Gastrocnemius medialis (tissue), 4 donors: Measurements from ENCODE around the gene CLSTN3.

Experiments used
- POLR2A ChIP-seq, 2 donors: fragments of 450-650 bp; IDR thresholded peaks; one replicate each; pipeline ENCODE4 v1.6.1; 2017; ENCODE audit warnings: antibody characterized with exemption in 2 of 2, mild to moderate bottlenecking in 2 of 2, moderate library complexity in 2 of 2
- TF ChIP-seq, protein P1 (sequence below), 5 experiments: fragments of 450-650 bp in 3 of 5; fragments of 200-600 bp in 2 of 5; sonication (generic) in 2 of 5; IDR thresholded peaks in 4 of 5; conservative IDR thresholded peaks in 1 of 5; 1 replicate in 4 of 5; 2 replicates in 1 of 5; pipeline ENCODE4 v1.5.1; 2016 to 2019; ENCODE audit warnings: antibody characterized with exemption in 5 of 5, mild to moderate bottlenecking in 3 of 5, moderate library complexity in 3 of 5

DNA sequence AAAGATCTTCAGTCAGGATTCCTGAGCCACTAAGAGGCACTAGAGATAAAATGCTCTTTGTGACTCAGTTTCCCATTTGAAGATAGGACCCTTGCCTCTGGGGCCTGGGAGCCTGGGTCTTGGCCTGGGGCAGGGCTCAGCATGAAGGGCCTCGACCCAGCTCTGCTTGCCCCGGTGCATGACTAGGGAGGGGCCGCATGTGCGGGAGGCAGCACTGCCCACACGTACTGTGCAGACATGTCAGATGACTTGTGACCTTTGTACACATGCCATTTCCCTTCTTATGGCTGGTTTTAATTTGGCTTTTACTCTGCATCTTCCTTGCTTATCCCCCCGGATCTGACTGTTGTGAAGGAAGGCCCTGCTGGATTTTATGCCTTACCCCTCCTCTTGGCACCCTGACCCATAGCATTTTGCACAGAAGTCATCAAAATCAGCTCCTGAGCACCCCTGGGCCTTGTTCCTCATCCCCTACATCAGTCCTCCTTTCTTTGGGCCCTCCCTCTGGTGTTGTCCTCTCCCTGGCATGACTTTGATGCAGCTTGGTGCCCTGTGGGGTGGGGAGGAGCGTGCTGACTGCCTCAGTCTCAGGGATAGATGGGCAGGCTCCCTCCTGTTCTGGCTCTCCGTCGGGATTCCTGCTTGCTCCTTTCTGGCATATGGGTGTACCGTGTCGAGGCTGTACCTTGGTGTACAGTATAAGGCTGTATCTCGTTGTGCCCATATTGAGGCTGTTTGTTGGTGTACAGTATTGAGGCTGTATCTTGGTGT, 4.4 kb downstream of the CLSTN3 start:
- TF ChIP-seq, protein P1, sequence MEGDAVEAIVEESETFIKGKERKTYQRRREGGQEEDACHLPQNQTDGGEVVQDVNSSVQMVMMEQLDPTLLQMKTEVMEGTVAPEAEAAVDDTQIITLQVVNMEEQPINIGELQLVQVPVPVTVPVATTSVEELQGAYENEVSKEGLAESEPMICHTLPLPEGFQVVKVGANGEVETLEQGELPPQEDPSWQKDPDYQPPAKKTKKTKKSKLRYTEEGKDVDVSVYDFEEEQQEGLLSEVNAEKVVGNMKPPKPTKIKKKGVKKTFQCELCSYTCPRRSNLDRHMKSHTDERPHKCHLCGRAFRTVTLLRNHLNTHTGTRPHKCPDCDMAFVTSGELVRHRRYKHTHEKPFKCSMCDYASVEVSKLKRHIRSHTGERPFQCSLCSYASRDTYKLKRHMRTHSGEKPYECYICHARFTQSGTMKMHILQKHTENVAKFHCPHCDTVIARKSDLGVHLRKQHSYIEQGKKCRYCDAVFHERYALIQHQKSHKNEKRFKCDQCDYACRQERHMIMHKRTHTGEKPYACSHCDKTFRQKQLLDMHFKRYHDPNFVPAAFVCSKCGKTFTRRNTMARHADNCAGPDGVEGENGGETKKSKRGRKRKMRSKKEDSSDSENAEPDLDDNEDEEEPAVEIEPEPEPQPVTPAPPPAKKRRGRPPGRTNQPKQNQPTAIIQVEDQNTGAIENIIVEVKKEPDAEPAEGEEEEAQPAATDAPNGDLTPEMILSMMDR (IDR thresholded peaks at IDR 0.05 in 4 of 5, conservative IDR thresholded peaks at IDR 0.05 in 1 of 5) = no peak
- TF ChIP-seq POLR2A (IDR thresholded peaks at IDR 0.05) = no peak
